GM12874 (cell line): ENCODE results near the gene EVC.

Source experiments
- TF ChIP-seq, protein P1 (sequence below): IDR thresholded peaks from 2 replicates; pipeline ENCODE4 v1.5.1; 2011; ENCODE audit warnings: low read depth, mild to moderate bottlenecking, control low read depth, low read length, moderate library complexity; ENCODE audit not compliant: insufficient read depth

EVC gene

DNA sequence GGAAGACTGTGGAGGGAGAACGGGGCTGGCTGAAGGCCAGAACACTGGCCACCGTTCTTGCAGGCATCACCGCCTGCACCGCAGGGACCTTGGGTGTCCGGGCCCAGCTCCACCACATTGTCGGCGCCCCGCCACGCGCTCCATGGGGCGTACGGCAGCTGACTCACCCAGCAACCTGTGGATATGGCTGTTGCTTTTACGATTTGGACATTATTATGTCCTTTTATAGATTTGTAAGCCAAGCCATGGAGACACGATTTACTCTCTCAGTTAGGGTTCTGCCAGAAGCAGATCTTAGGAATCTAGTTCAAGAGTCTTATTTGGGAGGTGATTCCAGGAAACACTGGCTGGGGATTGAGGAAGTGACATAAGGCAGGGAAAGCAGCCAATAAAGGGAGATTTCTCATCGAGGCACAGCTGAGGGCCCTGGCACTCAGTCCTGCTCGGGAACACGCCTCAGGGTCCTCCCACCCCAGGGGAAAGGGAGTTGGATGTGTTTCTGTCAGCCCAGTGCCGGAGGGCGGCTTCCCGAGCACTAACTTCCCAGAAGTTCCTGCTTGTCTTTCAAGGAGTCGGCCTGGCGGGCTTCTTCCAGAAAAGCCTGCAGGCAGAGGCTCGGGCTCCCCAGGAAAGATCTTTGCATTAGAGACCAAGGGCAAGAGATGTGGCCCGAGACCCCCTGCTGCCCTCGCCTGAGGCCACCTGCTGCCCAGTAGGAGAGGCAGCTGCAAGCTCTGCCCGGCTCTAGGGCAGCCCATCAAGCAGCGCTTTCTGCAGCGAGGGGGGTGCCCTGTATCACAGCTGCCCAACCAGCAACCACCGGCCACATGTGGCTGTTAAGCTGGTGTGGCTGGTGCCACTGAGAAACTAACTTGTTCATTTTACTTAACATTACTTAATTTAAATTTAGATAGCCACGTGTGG, 129.0 kb downstream of the EVC start:
- TF ChIP-seq, protein P1, sequence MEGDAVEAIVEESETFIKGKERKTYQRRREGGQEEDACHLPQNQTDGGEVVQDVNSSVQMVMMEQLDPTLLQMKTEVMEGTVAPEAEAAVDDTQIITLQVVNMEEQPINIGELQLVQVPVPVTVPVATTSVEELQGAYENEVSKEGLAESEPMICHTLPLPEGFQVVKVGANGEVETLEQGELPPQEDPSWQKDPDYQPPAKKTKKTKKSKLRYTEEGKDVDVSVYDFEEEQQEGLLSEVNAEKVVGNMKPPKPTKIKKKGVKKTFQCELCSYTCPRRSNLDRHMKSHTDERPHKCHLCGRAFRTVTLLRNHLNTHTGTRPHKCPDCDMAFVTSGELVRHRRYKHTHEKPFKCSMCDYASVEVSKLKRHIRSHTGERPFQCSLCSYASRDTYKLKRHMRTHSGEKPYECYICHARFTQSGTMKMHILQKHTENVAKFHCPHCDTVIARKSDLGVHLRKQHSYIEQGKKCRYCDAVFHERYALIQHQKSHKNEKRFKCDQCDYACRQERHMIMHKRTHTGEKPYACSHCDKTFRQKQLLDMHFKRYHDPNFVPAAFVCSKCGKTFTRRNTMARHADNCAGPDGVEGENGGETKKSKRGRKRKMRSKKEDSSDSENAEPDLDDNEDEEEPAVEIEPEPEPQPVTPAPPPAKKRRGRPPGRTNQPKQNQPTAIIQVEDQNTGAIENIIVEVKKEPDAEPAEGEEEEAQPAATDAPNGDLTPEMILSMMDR = no peak

DNA sequence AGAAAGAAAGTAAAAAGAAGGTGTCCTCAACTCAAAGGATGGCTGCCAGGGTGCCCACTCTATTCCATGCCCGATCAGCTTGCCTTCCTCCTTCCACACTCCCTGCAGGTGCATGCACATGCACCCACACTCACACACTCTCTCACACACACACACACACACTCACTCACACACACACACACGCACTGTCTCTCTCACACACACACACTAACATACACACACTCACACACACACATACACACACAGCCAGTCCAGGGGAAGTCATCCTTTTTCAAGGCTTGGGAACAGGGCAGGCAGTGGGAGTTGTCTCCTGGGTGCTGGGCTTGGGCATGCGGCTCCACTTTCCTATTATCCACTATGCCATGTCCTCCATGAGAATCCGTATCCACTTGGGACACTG, 131.5 kb downstream of the EVC start:
- TF ChIP-seq, protein P1 = no peak

DNA sequence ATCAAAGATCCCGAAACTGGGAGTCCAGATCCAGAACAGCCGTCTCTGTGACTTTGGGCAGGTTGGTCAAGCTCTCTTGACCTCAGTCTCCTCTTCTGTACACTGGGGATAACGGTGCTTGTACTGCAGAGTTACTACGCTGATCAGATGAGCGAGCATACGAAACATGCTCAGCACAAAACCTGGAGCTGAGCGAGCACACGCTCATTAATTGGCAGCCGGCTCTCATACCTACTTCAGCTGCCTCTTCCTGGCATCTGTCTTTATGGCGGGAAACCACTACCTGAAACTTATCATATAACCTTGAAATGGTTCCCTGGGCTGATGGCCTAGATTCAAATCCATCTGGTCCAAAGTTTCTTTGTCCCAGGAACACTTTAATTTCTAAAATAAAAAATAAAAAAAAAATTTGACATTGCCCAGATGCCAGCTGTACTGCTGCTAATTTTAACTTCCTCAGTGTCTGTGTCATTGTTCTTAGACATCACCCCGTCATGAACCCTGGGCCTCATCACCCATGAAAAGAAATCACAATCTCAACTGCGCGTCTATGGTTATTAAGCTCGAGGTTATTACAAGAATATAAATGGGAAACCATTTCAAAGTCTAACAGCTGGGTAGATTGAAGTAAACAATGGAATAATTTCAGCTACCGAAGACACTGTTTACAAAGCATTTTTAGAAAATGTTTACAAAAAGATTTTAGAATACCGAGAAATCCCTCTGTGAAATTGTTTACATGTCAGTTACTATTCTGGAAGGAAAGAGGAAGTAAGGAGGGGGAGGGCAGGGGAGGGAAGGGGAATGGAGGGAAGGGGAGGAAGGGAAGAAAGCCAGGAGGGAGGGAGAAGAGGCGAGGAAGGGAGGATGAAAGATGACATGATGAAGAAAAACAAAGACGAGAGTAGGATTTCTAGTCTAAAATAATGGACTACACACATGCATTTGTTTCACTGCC, 132.9 kb downstream of the EVC start:
- TF ChIP-seq, protein P1 = no peak

- TF ChIP-seq, protein P1 = no peak
Observed at GRCh38 chr4:5845035-5845905, 134.3 kb downstream of the EVC start.

DNA sequence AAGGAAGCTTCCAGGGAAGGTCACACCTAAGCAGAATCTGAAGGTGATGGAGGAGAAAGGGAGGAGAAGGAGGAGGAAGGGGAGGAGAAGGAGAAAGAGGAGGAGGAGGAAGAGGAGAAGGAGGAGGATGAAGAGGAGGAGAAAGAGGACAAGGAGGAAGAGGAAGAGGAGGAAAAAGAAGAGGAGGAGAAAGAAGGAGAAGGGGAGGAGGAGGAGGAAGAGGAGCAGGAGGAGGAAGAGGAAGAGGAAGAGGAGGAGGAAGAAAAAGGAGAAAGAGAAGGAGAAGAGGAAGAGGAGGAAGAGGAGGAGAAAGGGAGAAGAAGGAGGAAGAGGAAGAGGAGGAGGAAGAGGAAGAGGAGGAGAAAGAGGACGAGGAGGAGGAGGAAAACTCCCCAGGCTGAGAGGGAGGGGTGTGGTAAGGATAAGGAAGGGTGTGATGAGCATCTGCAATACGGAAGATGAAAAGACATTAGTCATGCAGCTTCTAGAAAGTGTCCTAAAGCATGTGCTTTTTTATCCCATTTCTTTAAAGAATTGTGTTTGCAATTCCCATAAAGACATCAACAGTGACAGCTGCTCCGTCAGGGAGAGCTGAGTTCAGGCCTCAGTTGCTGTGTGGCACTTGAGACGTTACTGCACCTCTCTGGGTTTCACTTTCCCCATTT, 140.8 kb downstream of the EVC start:
- TF ChIP-seq, protein P1 = no peak

DNA sequence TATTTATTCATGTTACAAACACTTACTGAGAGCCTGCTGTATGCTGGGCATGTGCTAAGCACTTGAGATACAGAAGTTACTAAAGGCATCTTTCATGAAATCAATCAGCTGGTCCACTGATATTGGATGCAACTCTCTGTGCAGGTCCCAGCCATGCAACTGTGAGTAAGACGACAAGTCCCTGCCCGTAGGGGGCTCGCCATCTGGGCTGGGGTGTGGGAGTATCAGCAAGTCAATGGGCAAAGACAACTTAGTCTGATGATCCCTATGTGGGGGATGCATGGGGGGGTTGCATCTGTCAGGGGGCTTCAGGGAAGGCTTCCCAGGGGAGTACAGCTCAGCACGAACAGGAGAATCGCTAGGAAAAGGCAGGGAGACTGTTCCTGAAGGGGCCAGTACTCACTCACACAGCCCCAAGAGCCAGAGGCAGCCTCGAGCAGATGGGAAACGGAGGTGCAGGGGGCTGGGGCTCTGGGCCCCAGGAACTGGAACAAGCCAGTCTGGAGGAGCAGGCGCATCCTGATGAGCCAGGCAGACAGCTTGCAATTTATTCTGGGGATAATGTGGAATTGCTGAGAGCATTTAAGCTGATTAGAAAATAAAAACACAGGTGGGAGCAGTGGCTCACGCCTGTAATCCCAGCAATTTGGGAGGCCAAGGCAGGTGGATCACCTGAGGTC, 141.7 kb downstream of the EVC start:
- TF ChIP-seq, protein P1 = no peak
